ENCODE measurements around the gene A2ML1.

DNA sequence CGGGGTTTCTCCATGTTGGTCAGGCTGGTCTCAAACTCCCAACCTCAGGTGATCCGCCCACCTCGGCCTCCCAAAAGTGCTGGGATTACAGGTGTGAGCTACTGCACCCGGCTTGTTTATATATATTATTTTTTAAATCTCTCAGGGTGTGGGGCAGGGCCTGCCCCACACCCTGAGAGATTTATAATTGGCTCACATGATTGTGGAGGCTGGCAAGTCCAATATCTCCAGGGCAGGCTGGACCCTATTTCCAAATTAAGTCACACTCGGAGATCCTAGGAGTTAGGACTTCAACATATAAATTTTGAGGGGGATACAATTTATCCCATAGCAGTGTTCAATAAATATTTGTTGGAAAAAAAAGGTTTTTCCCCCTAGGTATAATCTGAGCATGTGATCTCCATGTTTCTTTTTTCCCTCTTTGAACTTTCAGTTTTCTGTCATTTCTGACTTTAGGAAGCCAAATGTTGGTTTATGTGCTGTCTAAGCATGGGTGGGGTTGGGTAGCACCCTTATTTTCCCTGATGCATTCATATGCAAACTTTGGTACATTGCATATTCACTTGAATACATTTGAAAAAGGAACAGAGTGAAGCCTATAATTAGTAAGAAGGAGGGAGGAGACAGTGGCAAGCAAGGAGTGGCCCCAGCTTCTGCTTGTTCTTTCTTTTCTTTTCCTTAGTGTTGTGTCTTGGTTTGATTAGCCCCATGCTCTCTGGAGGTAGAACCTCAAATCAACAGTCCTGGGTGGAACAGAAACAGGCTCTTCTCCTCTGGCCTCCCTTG, 8.7 kb upstream of the A2ML1 start:
- no peak for TF ChIP-seq POLR2A (IDR thresholded peaks at IDR 0.05)
- TF ChIP-seq, protein P1, sequence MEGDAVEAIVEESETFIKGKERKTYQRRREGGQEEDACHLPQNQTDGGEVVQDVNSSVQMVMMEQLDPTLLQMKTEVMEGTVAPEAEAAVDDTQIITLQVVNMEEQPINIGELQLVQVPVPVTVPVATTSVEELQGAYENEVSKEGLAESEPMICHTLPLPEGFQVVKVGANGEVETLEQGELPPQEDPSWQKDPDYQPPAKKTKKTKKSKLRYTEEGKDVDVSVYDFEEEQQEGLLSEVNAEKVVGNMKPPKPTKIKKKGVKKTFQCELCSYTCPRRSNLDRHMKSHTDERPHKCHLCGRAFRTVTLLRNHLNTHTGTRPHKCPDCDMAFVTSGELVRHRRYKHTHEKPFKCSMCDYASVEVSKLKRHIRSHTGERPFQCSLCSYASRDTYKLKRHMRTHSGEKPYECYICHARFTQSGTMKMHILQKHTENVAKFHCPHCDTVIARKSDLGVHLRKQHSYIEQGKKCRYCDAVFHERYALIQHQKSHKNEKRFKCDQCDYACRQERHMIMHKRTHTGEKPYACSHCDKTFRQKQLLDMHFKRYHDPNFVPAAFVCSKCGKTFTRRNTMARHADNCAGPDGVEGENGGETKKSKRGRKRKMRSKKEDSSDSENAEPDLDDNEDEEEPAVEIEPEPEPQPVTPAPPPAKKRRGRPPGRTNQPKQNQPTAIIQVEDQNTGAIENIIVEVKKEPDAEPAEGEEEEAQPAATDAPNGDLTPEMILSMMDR (IDR thresholded peaks at IDR 0.05) = no peak

All from body of pancreas (tissue), 4 donors.